ENCODE results near the gene HACD2.

DNA sequence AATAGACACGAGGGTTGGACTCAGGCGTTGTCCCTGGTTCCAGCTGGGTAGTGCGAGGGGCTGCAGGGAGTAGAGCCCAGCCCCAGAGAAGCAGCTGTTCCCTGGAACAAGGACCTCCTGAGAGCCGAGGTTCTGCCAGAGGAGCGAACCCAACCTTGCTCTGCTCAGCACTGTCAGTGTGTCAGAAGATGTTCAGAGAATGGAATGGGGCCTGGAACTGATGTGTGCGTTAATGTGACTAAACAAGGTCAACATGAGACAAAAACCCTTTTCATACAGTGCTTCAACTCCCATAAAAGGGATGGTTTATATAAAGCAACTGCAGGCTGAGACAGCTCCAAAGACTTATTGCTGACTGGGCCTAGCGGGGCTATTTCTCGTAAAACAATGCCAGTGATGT, 35.5 kb upstream of the HACD2 start:
- TF ChIP-seq, protein P1, sequence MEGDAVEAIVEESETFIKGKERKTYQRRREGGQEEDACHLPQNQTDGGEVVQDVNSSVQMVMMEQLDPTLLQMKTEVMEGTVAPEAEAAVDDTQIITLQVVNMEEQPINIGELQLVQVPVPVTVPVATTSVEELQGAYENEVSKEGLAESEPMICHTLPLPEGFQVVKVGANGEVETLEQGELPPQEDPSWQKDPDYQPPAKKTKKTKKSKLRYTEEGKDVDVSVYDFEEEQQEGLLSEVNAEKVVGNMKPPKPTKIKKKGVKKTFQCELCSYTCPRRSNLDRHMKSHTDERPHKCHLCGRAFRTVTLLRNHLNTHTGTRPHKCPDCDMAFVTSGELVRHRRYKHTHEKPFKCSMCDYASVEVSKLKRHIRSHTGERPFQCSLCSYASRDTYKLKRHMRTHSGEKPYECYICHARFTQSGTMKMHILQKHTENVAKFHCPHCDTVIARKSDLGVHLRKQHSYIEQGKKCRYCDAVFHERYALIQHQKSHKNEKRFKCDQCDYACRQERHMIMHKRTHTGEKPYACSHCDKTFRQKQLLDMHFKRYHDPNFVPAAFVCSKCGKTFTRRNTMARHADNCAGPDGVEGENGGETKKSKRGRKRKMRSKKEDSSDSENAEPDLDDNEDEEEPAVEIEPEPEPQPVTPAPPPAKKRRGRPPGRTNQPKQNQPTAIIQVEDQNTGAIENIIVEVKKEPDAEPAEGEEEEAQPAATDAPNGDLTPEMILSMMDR (IDR thresholded peaks at IDR 0.05; ENCODE audit: low read length) = no peak
- TF ChIP-seq EZH2 (optimal IDR thresholded peaks at IDR 0.05; ENCODE audit: low read depth, low read length) = no peak
- no peak for TF ChIP-seq EZH2phosphoT487 (IDR thresholded peaks at IDR 0.05; ENCODE audit: low read length)
